SKM-1 treated with dmso at 0.1 percent for 144 hours (cell line): ENCODE results near the gene KCNG2.

ENCODE experiments used
- DNase-seq: peaks from one replicate; lab custom pipeline; 2025; ENCODE audit not compliant: unreplicated experiment; lab: John Stamatoyannopoulos, UW

KCNG2 gene

GRCh38 chr18:79784965-79785770, 12.6 kb upstream of the KCNG2 start:
- no peak for DNase-seq

- no peak for DNase-seq
These were observed 11.9 kb upstream of the KCNG2 start for GRCh38 chr18:79785831-79786230.

- no peak for DNase-seq
These were observed 11.4 kb upstream of the KCNG2 start for GRCh38 chr18:79786304-79786703.

GRCh38 chr18:79786786-79787526, 10.8 kb upstream of the KCNG2 start:
- DNase-seq, result no peak

DNA sequence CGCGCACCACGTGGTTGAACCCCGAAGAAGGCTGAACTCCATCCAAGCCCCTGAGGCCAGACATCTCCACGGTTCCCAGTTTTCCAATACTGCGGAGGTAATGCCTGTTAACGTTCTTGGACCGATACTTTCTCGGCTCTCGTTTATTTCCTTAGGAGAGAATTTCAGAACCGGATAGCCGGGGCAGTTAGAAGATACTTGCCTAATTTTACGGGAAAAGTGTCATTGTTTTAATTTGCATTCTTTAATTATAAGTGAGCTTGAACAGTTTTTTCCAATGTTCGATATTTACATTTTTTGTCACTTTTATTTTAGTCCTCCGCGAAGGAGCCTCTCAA, 10.2 kb upstream of the KCNG2 start:
- DNase-seq, result no peak

DNA sequence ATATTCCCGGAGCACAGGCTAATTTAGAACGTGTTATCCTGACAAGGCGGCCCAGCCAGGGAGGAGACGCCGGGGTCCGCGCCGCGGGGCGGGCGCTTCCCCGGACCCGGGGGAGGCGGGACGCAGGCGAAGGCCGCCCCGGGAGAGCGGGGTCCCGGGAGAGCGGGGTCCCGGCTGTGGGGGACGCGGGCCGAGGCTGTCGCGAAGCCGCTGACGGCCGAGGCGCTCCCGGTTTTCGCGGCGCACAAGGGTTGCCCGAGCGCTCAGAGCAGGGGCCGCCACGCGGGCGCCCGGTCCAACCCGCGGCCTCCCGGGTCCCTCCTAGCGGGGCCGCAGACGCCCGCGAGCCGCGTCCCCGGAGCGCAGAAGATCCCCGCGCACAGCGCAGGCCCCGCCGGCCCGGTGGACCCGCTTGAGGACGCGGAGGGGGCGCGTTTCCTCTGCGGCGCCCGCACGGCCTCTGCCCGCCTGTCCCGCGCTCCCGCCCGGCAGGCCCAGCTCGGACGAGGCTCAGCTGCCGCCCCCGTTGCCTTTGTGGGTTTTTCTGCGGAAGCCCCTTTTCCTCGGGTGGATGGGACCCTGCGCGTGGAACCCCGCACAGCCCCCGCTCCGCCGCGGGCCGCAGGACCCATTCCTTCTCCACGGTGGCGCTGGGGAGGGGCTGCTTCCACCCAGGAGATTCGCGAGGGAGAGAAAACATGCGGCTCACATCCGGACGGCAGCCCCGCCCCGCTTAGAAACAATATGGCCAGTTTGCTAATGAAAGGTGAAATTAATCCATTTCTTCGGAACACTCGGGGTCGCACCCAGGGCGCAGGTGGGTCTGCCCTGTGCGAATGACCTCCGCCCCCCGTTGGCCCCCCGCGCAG, 9.6 kb upstream of the KCNG2 start:
- DNase-seq, result no peak

DNA sequence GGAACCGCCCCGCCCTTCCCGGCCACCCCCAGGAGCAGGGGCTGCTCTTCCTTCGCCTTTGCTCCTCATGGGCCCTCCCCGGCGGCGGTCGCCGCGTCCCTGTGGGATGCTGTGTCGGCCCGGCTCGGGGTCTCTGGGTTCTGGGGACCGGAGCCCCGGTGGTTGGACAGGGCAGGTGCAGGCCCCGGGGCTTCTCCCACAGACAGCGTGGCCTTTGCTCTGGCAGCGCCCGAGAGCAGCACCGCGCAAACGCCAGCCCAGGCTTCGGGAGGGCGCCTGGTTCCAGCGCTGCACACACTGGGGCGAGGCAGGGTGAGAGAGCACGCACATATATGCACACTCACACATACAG, 9.0 kb upstream of the KCNG2 start:
- DNase-seq, result no peak

GRCh38 chr18:79789091-79789891, 8.4 kb upstream of the KCNG2 start:
- no peak for DNase-seq

DNA sequence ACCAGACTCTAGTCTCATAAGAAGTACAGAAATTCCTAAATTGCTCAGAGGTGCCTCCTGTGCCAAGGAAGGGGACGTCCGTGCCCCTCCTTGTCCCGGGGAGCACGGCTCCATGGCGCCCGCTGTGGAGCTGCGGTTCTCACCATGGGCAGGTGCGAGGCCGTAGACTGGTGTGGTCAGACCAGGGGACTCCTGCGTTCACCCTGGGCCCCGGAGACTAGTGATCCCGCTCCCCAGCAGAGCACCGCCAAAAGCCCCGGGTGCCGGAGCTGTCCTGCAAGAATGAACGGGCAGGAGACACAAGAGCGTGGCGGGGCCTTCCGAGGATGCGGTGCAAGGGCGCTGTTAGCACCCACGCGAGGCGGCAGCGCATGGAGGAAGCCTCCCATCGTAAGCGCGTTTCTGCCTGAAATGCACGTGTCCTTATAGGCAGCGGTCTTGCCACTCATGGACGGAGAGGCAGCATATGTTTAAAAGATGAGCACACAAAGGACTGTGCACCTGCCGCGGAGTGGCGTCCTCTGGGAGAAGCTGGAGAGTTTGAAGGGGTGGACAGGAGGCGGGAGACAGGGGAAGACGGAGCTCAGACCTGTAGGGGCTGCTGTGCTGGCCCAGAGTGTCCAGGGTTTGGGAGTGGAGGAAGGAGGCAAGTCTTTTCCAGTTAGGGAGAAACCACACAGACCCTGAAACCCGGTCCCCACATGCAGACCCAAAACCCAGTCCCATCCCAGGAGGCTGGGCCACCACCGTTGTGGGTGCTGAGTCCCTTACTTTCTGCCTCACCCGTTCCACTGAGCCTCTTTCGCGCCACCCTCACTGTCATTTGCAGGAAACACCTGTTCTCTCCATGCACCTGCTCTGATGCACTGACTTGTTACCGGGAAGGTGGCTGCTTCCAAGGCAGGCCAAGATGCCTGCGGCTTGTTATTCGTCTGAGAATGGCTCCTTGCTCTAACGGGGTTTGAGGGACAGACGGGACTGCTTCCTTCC, 7.5 kb upstream of the KCNG2 start:
- DNase-seq, result no peak

- DNase-seq, result peak; percentile 99
These were observed 6.5 kb upstream of the KCNG2 start for GRCh38 chr18:79790996-79791972.

DNA sequence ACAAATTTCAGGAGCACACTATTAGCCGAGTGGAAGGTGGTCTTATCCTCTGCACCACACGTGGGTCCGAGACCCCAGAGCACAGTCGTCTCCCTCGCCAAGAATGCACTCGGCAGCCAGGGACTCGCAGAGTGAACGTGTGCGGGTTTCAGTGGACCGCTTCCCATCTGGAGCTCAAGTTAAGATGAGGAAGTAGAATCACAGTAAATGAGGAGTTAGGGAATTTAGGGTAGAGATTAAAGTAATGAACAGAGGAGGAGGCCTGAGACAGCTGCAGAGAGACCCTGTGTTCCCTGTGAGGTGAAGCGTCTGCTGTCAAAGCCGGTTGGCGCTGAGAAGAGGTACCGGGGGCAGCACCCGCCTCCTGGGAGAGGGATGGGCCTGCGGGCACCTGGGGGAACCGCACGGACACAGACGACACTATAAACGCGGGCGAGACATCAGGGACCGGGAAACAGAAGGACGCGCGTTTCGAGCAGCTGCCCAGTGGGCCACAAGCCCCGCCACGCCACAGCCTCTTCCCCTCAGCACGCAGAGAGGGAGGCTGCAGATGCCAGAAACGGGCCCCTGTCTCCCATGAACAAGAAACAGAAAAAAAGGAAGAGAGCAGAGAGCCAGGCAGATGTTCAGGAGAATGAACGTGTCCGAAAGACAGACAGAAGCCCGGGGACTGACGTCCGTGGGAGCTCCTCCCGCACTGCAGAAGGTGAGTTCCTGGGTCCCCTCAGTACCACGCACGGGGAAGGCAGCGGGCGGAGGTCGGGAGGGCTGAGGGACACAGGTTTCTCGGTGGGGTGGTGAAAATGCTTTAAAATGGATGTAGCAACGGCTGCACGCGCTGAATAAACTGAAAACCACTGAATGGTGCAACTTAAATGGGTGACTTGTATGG, 5.4 kb upstream of the KCNG2 start:
- DNase-seq, result peak; percentile 13

DNA sequence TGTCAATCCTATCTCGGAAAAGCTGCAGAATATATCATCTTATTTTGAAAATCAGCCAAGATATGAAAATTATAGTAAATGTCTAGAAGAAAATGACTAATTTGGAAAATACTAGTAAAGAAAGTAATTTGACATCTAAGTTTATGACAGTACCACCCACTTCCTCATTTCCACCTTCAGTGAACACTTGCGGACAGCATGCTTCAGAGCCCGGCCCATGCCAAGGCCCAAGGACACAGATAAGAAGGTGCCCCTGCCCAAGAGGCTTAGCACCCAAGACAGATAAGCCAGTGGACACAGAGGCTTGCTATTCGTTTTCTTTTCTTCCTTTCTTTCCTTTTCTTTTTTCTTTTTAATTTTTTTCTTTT, 4.8 kb upstream of the KCNG2 start:
- DNase-seq, result peak; percentile 85

GRCh38 chr18:79794846-79795245, 2.9 kb upstream of the KCNG2 start:
- no peak for DNase-seq

DNA sequence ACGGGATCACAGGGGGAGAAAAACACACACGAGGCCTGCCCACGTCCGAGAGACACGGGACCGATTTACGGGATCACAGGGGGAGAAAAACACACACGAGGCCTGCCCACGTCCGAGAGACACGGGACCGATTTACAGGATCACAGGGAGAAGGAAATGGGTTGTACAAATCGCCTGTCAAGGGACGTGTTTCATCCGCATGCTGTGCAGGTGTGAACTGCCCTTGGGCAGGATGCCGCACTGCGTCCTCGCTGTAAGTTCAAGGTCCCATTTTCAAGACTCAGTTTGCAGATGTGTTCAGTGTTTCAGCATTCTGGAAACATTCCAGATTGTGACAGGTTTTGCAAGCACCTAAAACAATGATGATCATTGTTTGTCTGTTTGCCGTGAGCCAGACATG, 2.3 kb upstream of the KCNG2 start:
- DNase-seq, result no peak

DNA sequence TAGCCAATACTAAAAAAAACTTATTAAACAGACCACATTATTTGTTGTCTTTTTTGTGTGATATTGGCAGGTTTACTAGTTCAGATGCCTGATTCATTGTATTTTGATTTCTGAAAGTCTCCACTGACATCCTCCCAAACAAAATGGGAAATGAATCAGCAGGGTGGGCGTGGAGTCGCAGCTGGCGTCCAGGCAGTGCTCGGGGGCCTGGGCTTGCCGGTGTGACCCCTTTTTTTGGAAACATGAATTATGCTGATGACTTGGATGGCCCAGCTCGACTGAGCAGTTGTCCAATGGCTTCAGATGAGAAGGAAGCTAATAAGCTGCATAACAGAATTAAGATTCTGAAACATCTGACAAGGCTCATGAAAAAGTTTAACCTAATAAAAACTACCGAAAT, 1.7 kb upstream of the KCNG2 start:
- DNase-seq, result no peak

DNA sequence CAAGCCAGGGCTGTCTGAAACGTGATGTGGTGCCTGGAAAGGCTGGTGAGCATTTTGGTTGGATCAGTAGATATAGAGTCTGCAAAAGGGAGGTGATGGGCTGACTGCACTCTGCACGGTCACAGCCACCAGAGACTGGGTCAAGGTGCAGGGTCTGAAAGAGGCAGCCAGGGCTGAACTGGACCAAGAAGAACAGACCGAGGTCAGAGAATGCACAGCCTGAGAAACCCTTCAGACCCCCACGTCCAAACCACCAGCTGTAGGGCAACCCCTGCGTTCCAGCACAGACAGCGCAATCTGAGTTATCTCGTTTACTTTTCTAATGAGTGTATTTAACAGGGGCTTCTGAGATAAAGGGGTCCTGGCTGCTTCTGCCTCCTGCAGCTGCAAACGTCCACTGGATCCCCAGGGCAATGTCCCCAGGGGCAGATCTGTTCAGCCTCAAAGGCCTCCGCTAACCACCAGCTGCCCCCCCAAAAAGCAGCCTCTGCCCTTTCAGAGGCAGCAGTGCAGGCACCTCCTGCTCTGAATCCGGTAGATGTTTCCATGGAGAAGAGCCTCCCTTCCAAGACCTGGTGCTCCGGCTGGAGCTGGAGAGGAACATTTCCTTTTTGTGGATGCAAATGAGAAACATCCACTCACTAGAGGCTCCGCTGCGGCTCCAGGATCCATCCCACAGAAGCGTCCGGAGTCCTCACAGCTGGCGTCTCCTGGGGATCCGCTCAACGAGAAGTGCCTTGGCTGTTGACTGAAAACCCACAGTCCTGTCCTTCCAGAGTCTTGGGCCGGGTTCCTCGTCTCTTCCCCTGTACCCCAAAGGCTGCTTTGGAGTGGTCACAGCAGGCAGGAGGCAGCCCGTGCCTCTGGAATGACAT, 970 bp upstream of the KCNG2 start:
- DNase-seq, result no peak
